ENCODE measurements around the gene ACP1.

Gene ACP1

DNA sequence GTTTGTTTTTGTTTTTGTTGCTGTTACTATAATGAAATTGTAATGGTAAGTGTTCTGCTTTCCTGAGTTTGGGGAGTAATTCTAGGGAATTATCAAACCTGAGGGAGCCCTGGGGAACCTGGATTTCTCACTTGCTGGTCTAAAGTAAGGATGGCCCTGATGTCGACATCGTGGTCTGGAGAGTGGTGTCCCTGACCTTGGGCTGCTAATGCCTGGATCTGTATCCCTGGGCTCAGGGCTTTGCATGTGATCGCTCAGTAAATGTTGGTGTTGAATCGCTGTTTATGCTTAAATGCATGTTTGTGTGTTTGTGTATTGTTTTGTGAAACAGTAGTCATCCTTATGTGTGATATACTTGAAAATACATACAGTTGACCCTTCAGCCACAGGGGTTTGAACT, 6.1 kb downstream of the ACP1 start:
- DNase-seq (ENCODE audit: low spot score) (no peak), ATAC-seq (ENCODE audit: low read depth) (no peak)
- H3K27me3 ChIP-seq (ENCODE audit: insufficient read depth, poor library complexity, severe bottlenecking) = no peaks in the 10 kb centered on the region
- H3K36me3 ChIP-seq (ENCODE audit: low read depth) = peaks cover 63% of the 10 kb centered on the region
- H3K9me3 ChIP-seq (ENCODE audit: severe bottlenecking) = no peaks in the 10 kb centered on the region
- no peak overlapping the region for H3K27ac ChIP-seq (ENCODE audit: poor library complexity, severe bottlenecking)
- TF ChIP-seq, protein P1, sequence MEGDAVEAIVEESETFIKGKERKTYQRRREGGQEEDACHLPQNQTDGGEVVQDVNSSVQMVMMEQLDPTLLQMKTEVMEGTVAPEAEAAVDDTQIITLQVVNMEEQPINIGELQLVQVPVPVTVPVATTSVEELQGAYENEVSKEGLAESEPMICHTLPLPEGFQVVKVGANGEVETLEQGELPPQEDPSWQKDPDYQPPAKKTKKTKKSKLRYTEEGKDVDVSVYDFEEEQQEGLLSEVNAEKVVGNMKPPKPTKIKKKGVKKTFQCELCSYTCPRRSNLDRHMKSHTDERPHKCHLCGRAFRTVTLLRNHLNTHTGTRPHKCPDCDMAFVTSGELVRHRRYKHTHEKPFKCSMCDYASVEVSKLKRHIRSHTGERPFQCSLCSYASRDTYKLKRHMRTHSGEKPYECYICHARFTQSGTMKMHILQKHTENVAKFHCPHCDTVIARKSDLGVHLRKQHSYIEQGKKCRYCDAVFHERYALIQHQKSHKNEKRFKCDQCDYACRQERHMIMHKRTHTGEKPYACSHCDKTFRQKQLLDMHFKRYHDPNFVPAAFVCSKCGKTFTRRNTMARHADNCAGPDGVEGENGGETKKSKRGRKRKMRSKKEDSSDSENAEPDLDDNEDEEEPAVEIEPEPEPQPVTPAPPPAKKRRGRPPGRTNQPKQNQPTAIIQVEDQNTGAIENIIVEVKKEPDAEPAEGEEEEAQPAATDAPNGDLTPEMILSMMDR (IDR thresholded peaks at IDR 0.05; ENCODE audit: poor library complexity, severe bottlenecking) = no peak
- H3K4me1 ChIP-seq (ENCODE audit: insufficient read depth, poor library complexity, severe bottlenecking) = peaks cover 9% of the 10 kb centered on the region
- no peak overlapping the region for H3K4me3 ChIP-seq (ENCODE audit: severe bottlenecking)

DNA sequence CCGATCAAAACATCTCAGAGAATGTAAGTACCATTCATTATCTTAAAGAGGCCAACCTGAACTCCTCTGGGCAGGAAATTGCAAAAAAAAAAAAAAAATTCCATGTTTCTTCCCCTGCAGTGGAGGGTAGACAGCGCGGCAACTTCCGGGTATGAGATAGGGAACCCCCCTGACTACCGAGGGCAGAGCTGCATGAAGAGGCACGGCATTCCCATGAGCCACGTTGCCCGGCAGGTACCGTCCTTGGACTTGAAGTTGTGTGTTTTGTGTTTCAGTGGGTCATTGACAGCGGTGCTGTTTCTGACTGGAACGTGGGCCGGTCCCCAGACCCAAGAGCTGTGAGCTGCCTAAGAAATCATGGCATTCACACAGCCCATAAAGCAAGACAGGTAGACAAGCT, 7.2 kb downstream of the ACP1 start:
- TF ChIP-seq, protein P1 (IDR thresholded peaks at IDR 0.05; ENCODE audit: poor library complexity, severe bottlenecking) = no peak
- no peak overlapping the region for H3K4me3 ChIP-seq (ENCODE audit: severe bottlenecking)
- no peak overlapping the region for H3K27ac ChIP-seq (ENCODE audit: poor library complexity, severe bottlenecking)
- no peaks in the 10 kb centered on the region for H3K9me3 ChIP-seq (ENCODE audit: severe bottlenecking)
- no peak for DNase-seq (ENCODE audit: low spot score)
- H3K36me3 ChIP-seq (ENCODE audit: low read depth) = peaks cover 73% of the 10 kb centered on the region
- H3K27me3 ChIP-seq (ENCODE audit: insufficient read depth, poor library complexity, severe bottlenecking) = no peaks in the 10 kb centered on the region
- ATAC-seq (ENCODE audit: low read depth) = no peak
- H3K4me1 ChIP-seq (ENCODE audit: insufficient read depth, poor library complexity, severe bottlenecking) = no peaks in the 10 kb centered on the region

DNA sequence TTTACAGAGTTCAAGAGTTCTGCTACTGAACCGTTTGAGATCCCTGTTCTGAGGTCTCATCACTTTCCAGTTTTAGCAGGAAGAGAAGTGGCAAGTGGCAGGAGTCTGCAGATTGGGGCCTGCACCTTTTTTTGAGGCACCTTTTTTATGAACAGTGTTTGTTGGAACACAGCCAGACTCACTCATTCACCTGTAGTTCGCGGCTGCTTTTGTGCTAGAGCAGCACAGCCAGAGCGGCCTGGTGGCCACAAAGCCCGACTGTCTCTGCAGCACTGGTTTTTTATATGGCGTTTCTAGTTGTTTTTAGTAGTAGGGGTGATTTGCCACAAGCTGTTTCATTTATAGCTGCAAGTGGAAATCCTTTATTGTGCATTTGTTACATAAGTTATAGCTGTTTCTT, 8.6 kb downstream of the ACP1 start:
- Histone ChIP-seq H3K9me3 (ENCODE audit: severe bottlenecking) (no peaks in the 10 kb centered on the region), H3K27ac (ENCODE audit: poor library complexity, severe bottlenecking) (no peak overlapping the region), H3K4me1 (ENCODE audit: insufficient read depth, poor library complexity, severe bottlenecking) (no peaks in the 10 kb centered on the region), H3K36me3 (ENCODE audit: low read depth) (peaks cover 78% of the 10 kb centered on the region), H3K27me3 (ENCODE audit: insufficient read depth, poor library complexity, severe bottlenecking) (no peaks in the 10 kb centered on the region), H3K4me3 (ENCODE audit: severe bottlenecking) (no peak overlapping the region)
- TF ChIP-seq, protein P1 (IDR thresholded peaks at IDR 0.05; ENCODE audit: poor library complexity, severe bottlenecking) = no peak
- DNase-seq (ENCODE audit: low spot score) (no peak), ATAC-seq (ENCODE audit: low read depth) (no peak)

DNA sequence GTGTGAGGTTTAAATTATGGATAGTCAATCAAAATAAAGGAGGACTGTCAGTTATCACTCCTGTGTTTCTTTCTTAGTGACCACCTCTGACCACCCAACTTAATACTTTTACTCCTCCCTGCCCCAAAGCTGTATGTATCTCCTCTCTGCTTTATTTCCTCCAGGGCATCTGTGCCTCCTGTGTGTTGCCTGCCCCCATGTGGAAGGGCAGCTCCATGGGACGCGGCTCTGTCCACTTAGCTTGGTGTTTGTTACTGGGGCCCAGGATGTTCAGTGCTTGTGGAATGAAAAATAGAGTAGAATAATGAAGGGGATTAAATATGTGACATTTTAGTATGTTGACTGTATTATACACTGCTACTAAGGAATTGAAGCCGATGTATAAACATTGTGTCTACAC, 9.8 kb downstream of the ACP1 start:
- Histone ChIP-seq H3K4me1 (ENCODE audit: insufficient read depth, poor library complexity, severe bottlenecking) (no peaks in the 10 kb centered on the region), H3K27ac (ENCODE audit: poor library complexity, severe bottlenecking) (no peak overlapping the region), H3K4me3 (ENCODE audit: severe bottlenecking) (no peak overlapping the region), H3K9me3 (ENCODE audit: severe bottlenecking) (no peaks in the 10 kb centered on the region), H3K27me3 (ENCODE audit: insufficient read depth, poor library complexity, severe bottlenecking) (no peaks in the 10 kb centered on the region), H3K36me3 (ENCODE audit: low read depth) (peaks cover 89% of the 10 kb centered on the region)
- DNase-seq (ENCODE audit: low spot score) (no peak), ATAC-seq (ENCODE audit: low read depth) (no peak)
- TF ChIP-seq, protein P1 (IDR thresholded peaks at IDR 0.05; ENCODE audit: poor library complexity, severe bottlenecking) = peak; percentile 11

DNA sequence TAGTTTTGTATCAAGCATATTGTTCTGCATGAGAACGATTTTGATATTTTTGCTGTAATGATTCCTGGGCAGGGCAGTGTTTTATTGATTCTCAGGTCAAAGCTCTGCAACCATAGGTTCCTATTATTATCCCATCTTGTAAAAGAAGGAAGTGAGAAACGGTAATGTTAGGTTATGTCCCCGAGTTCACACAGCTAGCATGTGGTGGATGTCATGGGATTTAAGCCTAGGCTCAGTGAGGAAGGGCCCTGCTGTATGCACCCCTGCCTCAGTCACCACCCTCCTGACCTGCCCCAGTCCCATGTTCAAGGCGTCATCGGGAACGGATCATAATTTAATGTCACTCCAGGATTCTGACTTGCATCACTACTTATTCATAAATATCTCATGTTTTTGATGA, 10.7 kb downstream of the ACP1 start:
- no peaks in the 10 kb centered on the region for H3K9me3 ChIP-seq (ENCODE audit: severe bottlenecking)
- DNase-seq (ENCODE audit: low spot score) = no peak
- no peaks in the 10 kb centered on the region for H3K27me3 ChIP-seq (ENCODE audit: insufficient read depth, poor library complexity, severe bottlenecking)
- H3K27ac ChIP-seq (ENCODE audit: poor library complexity, severe bottlenecking) = no peak overlapping the region
- no peak for ATAC-seq (ENCODE audit: low read depth)
- H3K4me1 ChIP-seq (ENCODE audit: insufficient read depth, poor library complexity, severe bottlenecking) = no peaks in the 10 kb centered on the region
- TF ChIP-seq, protein P1 (IDR thresholded peaks at IDR 0.05; ENCODE audit: poor library complexity, severe bottlenecking) = no peak
- peaks cover 84% of the 10 kb centered on the region for H3K36me3 ChIP-seq (ENCODE audit: low read depth)
- no peak overlapping the region for H3K4me3 ChIP-seq (ENCODE audit: severe bottlenecking)

Data from RWPE2 (cell line).